Body of pancreas (tissue), 4 donors: ENCODE results near the gene SLC27A3. TPM values are rescaled to one million over a fixed set of nuclear protein-coding genes. Genes with fewer than 3 reads are reported as not detected.

Experiments used
- ATAC-seq: fragments of 150-250 bp; one replicate; pipeline ENCODE4 v1.9.1; 2016
- DNase-seq, 4 donors: peaks; one replicate each; pipeline ENCODE4 v3.0.0-alpha.2; 2019
- H3K27ac ChIP-seq, 4 donors: fragments of 200-600 bp; sonication (generic); 1 replicate in 3 of 4; 2 replicates in 1 of 4; pipeline versions ENCODE4 v1.5.1 to v1.6.1; 2016 to 2019; ENCODE audit warnings: mild to moderate bottlenecking in 1 of 4, mixed read lengths in 1 of 4, moderate library complexity in 1 of 4
- H3K27me3 ChIP-seq, 2 donors: fragments of 200-600 bp; sonication (generic); one replicate each; pipeline ENCODE4 v1.6.0; 2016; ENCODE audit warnings: mild to moderate bottlenecking in 1 of 2
- H3K36me3 ChIP-seq, 2 donors: fragments of 200-600 bp; sonication (generic); replicated peaks in 1 of 2; 2 replicates each; pipeline ENCODE4 v1.5.1; 2016; ENCODE audit warnings: low read depth in 2 of 2; ENCODE audit not compliant: insufficient read depth in 1 of 2
- H3K4me1 ChIP-seq: fragments of 200-600 bp; sonication (generic); one replicate; pipeline ENCODE4 v1.6.0; 2016
- H3K4me3 ChIP-seq, 2 donors: fragments of 200-600 bp; sonication (generic); 1 replicate in 1 of 2; 2 replicates in 1 of 2; pipeline ENCODE4 v1.5.1; 2016 to 2019
- H3K9me3 ChIP-seq, 3 donors: fragments of 200-600 bp; sonication (generic); 1 replicate in 2 of 3; 2 replicates in 1 of 3; pipeline ENCODE4 v1.5.1; 2016
- CTCF ChIP-seq, 7 experiments: fragments of 450-650 bp in 4 of 7; fragments of 200-600 bp in 3 of 7; sonication (generic) in 3 of 7; IDR thresholded peaks; one replicate each; pipeline ENCODE4 v1.5.1; 2016 to 2019; ENCODE audit warnings: antibody characterized with exemption in 7 of 7
- POLR2A ChIP-seq, 3 donors: fragments of 450-650 bp; IDR thresholded peaks; one replicate each; pipeline ENCODE4 v1.6.1; 2016; ENCODE audit warnings: antibody characterized with exemption in 3 of 3, mild to moderate bottlenecking in 2 of 3
- WGBS, 2 donors: methylation state at CpG; one replicate each; pipeline ENCODE4 v1.1.5; 2017; 5-methylcytosine and 5-hydroxymethylcytosine counted together
- intact Hi-C: fragments of 100-400 bp; cut with DNase I; formaldehyde crosslinking; loops from one replicate; pipeline ENCODE4 v1.15.1; 2023
- total RNA-seq, 2 donors: library from RNA; depleted of rRNA; stranded (reverse); fragments of >200 nt; gene quantifications; one replicate each; pipeline ENCODE4 v1.1.0, GENCODE V29; 2016

The SLC27A3 gene
- total RNA-seq, 2 donors from 2014 or later, result 15.0 to 21.1 TPM

GRCh38 chr1:153790966-153791647 lies 15.9 kb downstream of the SLC27A3 start:
- peak overlapping the region in 3 of 4 donors; percentile 1 to 71 (median 52) for H3K27ac ChIP-seq
- H3K4me3 ChIP-seq, result no peak overlapping the region
- H3K27me3 ChIP-seq, result no peaks in the 10 kb centered on the region
- no peaks in the 10 kb centered on the region for H3K36me3 ChIP-seq
- DNase-seq (peak in 1 of 4 donors; percentile 53), ATAC-seq (no peak)
- 56 to 75% methylated on average over 9 of the region's 9 CpGs for WGBS, 2 donors
- TF ChIP-seq CTCF (IDR thresholded peaks at IDR 0.05) (no peak), POLR2A (IDR thresholded peaks at IDR 0.05) (no peak)
- intact Hi-C loops, result loop anchor here (5.0 kb wide), 1 partner anchor 191 kb away; no protein-coding TSS in a partner anchor
- no peaks in the 10 kb centered on the region for H3K9me3 ChIP-seq
- peaks cover 15% of the 10 kb centered on the region for H3K4me1 ChIP-seq

- Histone ChIP-seq H3K36me3 (no peaks in the 10 kb centered on the region), H3K27ac (no peak overlapping the region), H3K4me1 (peaks cover 15% of the 10 kb centered on the region), H3K9me3 (no peaks in the 10 kb centered on the region), H3K4me3 (no peak overlapping the region), H3K27me3 (no peaks in the 10 kb centered on the region)
- WGBS, 2 donors, result 85 to 86% methylated on average over 8 to 16 of the region's 16 CpGs
- intact Hi-C loops, result loop anchor here (5.0 kb wide), 1 partner anchor 191 kb away; no protein-coding TSS in a partner anchor
- TF ChIP-seq POLR2A (IDR thresholded peaks at IDR 0.05), result no peak
- TF ChIP-seq CTCF (IDR thresholded peaks at IDR 0.05), result no peak
- ATAC-seq (no peak), DNase-seq (no peak)
Observed at GRCh38 chr1:153791648-153792253, 16.5 kb downstream of the SLC27A3 start.

DNA sequence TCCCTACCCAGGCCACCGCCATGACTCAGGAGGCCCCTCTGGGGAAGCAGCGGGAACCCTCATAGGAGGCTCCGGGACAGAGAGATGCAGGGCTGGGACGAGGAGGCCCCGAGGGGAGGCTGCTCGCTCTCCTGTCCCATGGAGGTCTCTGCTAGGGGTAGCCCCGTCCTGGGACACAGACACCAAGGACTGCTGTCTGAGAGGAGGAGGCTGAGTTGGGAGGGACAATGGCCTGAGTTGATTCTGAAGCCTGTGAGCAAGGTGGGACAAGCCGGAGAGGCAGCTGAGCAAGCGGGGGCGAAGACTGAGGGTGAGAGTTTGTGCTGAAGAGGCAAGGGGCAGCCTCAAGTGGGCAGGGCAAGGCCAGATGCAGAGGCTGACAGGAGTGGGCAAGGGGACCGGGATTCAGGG lies 17.4 kb downstream of the SLC27A3 start:
- H3K4me1 ChIP-seq, result peaks cover 15% of the 10 kb centered on the region
- no peak overlapping the region for H3K27ac ChIP-seq
- H3K4me3 ChIP-seq, result no peak overlapping the region
- no peak for ATAC-seq
- intact Hi-C loops, result loop anchor here (5.0 kb wide), 1 partner anchor 190 kb away; no protein-coding TSS in a partner anchor
- H3K27me3 ChIP-seq, result no peaks in the 10 kb centered on the region
- 85 to 88% methylated on average over 9 to 10 of the region's 11 CpGs for WGBS, 2 donors
- no peaks in the 10 kb centered on the region for H3K36me3 ChIP-seq
- TF ChIP-seq POLR2A (IDR thresholded peaks at IDR 0.05) (no peak), CTCF (IDR thresholded peaks at IDR 0.05) (no peak)
- no peaks in the 10 kb centered on the region for H3K9me3 ChIP-seq
- DNase-seq, result no peak

DNA sequence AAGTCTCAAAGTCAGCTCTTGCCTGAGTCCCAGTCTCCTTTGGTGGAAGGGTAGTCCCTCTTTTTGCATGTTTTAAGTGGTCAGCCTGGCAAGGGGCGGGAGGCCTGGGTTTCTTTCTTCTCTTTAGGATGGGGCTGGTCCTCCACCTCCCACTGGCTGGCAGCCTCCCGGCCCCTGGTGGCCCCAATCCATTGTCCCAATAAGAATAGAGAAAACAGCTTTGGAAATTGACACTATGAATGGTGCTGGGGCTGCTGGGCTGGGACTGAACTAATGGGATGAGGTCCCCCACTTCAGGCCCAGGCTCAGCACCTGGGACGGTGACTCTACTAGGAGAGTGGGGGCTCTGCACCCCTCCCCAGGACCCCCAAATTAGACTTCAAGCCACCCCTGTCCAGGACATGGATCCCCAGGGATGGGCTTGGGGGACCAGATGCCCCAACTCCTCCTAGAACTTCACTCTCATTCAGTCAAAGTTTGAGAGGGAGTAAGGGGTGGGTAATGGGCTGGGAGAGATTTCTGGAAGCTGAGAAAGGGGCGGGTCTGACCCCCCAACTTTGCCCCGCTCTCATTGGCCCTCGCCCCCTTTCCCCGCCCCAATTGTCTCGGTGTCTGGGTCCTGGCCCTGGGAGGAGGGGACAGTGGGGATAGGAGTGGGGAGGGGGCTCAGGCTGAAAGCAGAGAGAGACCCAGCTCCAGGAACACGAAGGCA lies 18.2 kb downstream of the SLC27A3 start:
- Histone ChIP-seq H3K4me1 (peaks cover 15% of the 10 kb centered on the region), H3K9me3 (no peaks in the 10 kb centered on the region), H3K4me3 (no peak overlapping the region), H3K27ac (no peak overlapping the region), H3K27me3 (no peaks in the 10 kb centered on the region), H3K36me3 (no peaks in the 10 kb centered on the region)
- DNase-seq (no peak), ATAC-seq (no peak)
- intact Hi-C loops, result loop anchor here (5.0 kb wide), 1 partner anchor 189 kb away; no protein-coding TSS in a partner anchor
- 67 to 71% methylated on average over 2 to 9 of the region's 9 CpGs for WGBS, 2 donors
- TF ChIP-seq CTCF (IDR thresholded peaks at IDR 0.05) (no peak), POLR2A (IDR thresholded peaks at IDR 0.05) (no peak)
